ACC112 (cell line): ENCODE measurements around the gene ADCY6.

ENCODE experiments used
- H2AFZ ChIP-seq: fragments of 200-600 bp; sonication (generic); one replicate; pipeline ENCODE4 v1.6.0; 2017; ENCODE audit warnings: antibody characterized with exemption, low read length; ENCODE audit not compliant: unreplicated experiment
- H3K27ac ChIP-seq: fragments of 200-600 bp; sonication (generic); 2 replicates; pipeline ENCODE4 v1.5.1; 2014; ENCODE audit warnings: low read depth, mild to moderate bottlenecking, antibody characterized with exemption, low read length, moderate library complexity
- H3K27me3 ChIP-seq: fragments of 200-600 bp; sonication (generic); 2 replicates; pipeline ENCODE4 v1.6.1; 2014; ENCODE audit warnings: mild to moderate bottlenecking, antibody characterized with exemption, low read length, moderate library complexity, mixed read lengths; ENCODE audit not compliant: insufficient read depth
- H3K36me3 ChIP-seq: fragments of 200-600 bp; sonication (generic); 2 replicates; pipeline ENCODE4 v1.6.1; 2016; ENCODE audit warnings: mild to moderate bottlenecking, antibody characterized with exemption, low read length, moderate library complexity, mixed read lengths; ENCODE audit not compliant: insufficient read depth
- H3K4me1 ChIP-seq: fragments of 200-600 bp; sonication (generic); one replicate; pipeline ENCODE4 v1.6.1; 2016; ENCODE audit warnings: low read length, mixed read lengths; ENCODE audit not compliant: insufficient read depth, unreplicated experiment, control insufficient read depth
- H3K4me3 ChIP-seq: fragments of 200-600 bp; sonication (generic); 2 replicates; pipeline ENCODE4 v1.5.1; 2014; ENCODE audit warnings: mild to moderate bottlenecking, low read depth, low read length
- H3K79me2 ChIP-seq: fragments of 200-600 bp; sonication (generic); one replicate; pipeline ENCODE4 v1.6.0; 2016; ENCODE audit warnings: low read length; ENCODE audit not compliant: control insufficient read depth, unreplicated experiment, insufficient read depth

ADCY6 gene

GRCh38 chr12:48788854-48789775 is at the start of gene ADCY6:
Gene ADCY6 (minus strand): TSS chr12:48789089. CDS start chr12:48783434, 5,655 bp downstream.
- H3K4me1 ChIP-seq, result peaks cover 12% of the 10 kb centered on the region
- peaks cover 26% of the 10 kb centered on the region for H3K79me2 ChIP-seq
- H3K4me3 ChIP-seq, result peak within 1 kb of the TSS; percentile 87
- H2AFZ ChIP-seq, result peak within 1 kb of the TSS; percentile 94
- H3K27me3 ChIP-seq, result no peaks in the 10 kb centered on the region
- no peaks in the 10 kb centered on the region for H3K36me3 ChIP-seq
- no peak within 1 kb of the TSS for H3K27ac ChIP-seq

GRCh38 chr12:48838048-48838447 is 49.2 kb upstream of the ADCY6 start:
- Histone ChIP-seq H3K79me2 (no peaks in the 10 kb centered on the region), H3K4me3 (no peak overlapping the region), H3K27ac (no peak overlapping the region), H3K4me1 (no peaks in the 10 kb centered on the region), H3K36me3 (peaks cover 16% of the 10 kb centered on the region), H3K27me3 (no peaks in the 10 kb centered on the region), H2AFZ (no peak overlapping the region)

- no peaks in the 10 kb centered on the region for H3K79me2 ChIP-seq
Measured at GRCh38 chr12:48832321-48833060, 43.6 kb upstream of the ADCY6 start.

GRCh38 chr12:48831257-48831656 is 42.4 kb upstream of the ADCY6 start:
- no peaks in the 10 kb centered on the region for H3K4me1 ChIP-seq
- H2AFZ ChIP-seq, result no peak overlapping the region
- H3K4me3 ChIP-seq, result no peak overlapping the region
- H3K27ac ChIP-seq, result no peak overlapping the region
- H3K79me2 ChIP-seq, result no peaks in the 10 kb centered on the region
- no peaks in the 10 kb centered on the region for H3K27me3 ChIP-seq
- H3K36me3 ChIP-seq, result peaks cover 16% of the 10 kb centered on the region; the same call in 1 of the 2 replicates

More at GRCh38 chr12:48832321-48833060, 43.6 kb upstream of the ADCY6 start:
- H3K4me3 ChIP-seq, result no peak overlapping the region
- peaks cover 16% of the 10 kb centered on the region; the same call in 1 of the 2 replicates for H3K36me3 ChIP-seq
- no peak overlapping the region for H3K27ac ChIP-seq
- H3K4me1 ChIP-seq, result no peaks in the 10 kb centered on the region
- H2AFZ ChIP-seq, result no peak overlapping the region
- no peaks in the 10 kb centered on the region for H3K27me3 ChIP-seq

GRCh38 chr12:48828841-48829575 is 40.1 kb upstream of the ADCY6 start:
- Histone ChIP-seq H3K27me3 (no peaks in the 10 kb centered on the region), H3K36me3 (peaks cover 13% of the 10 kb centered on the region; the same call in 1 of the 2 replicates), H2AFZ (no peak overlapping the region), H3K27ac (no peak overlapping the region), H3K79me2 (no peaks in the 10 kb centered on the region), H3K4me3 (no peak overlapping the region), H3K4me1 (no peaks in the 10 kb centered on the region)

- H3K4me1 ChIP-seq, result no peaks in the 10 kb centered on the region
- H2AFZ ChIP-seq, result no peak overlapping the region
- no peaks in the 10 kb centered on the region for H3K79me2 ChIP-seq
- H3K27ac ChIP-seq, result no peak overlapping the region
- H3K27me3 ChIP-seq, result no peaks in the 10 kb centered on the region
- peaks cover 10% of the 10 kb centered on the region; the same call in 1 of the 2 replicates for H3K36me3 ChIP-seq
- no peak overlapping the region for H3K4me3 ChIP-seq
Measured at GRCh38 chr12:48828293-48828692, 39.4 kb upstream of the ADCY6 start.

GRCh38 chr12:48827513-48828096 is 38.7 kb upstream of the ADCY6 start:
- Histone ChIP-seq H3K4me1 (no peaks in the 10 kb centered on the region), H3K4me3 (no peak overlapping the region), H3K79me2 (no peaks in the 10 kb centered on the region), H3K27ac (no peak overlapping the region), H2AFZ (no peak overlapping the region), H3K36me3 (peaks cover 10% of the 10 kb centered on the region; the same call in 1 of the 2 replicates), H3K27me3 (no peaks in the 10 kb centered on the region)

GRCh38 chr12:48827026-48827425 is 38.1 kb upstream of the ADCY6 start:
- H3K79me2 ChIP-seq, result no peaks in the 10 kb centered on the region
- H3K36me3 ChIP-seq, result peaks cover 7% of the 10 kb centered on the region; the same call in 1 of the 2 replicates
- H3K4me3 ChIP-seq, result no peak overlapping the region
- H2AFZ ChIP-seq, result no peak overlapping the region
- no peak overlapping the region for H3K27ac ChIP-seq
- no peaks in the 10 kb centered on the region for H3K4me1 ChIP-seq
- no peaks in the 10 kb centered on the region for H3K27me3 ChIP-seq

GRCh38 chr12:48826209-48826855 is 37.4 kb upstream of the ADCY6 start:
- H2AFZ ChIP-seq, result no peak overlapping the region
- no peaks in the 10 kb centered on the region for H3K27me3 ChIP-seq
- H3K27ac ChIP-seq, result no peak overlapping the region
- H3K4me3 ChIP-seq, result no peak overlapping the region
- no peaks in the 10 kb centered on the region for H3K79me2 ChIP-seq
- no peaks in the 10 kb centered on the region for H3K4me1 ChIP-seq
- H3K36me3 ChIP-seq, result peaks cover 4% of the 10 kb centered on the region; the same call in 1 of the 2 replicates
